Activated CD8-positive, alpha-beta T cell treated with anti-CD3 and anti-CD28 coated beads for 36 hours (primary cell): Measurements from ENCODE around the gene RPS6KB1. TPM values are rescaled to one million over a fixed set of nuclear protein-coding genes. Genes with fewer than 3 reads are reported as not detected.
"Not testable (repeated sequence)": the region's sequence is repeated elsewhere in the genome, so short reads cannot be mapped to it uniquely, and the experiment has no call there.

Experiments used
- ATAC-seq: fragments of 200-7000 bp; cut with Tn5 transposase; one replicate; pipeline ENCODE4 v1.10.0; 2021; ENCODE audit warnings: mild to moderate bottlenecking, moderate library complexity
- CTCF ChIA-PET: fragments of 350-600 bp; sonication (Branson Sonifier 250); formaldehyde crosslinking; loops from one replicate; lab custom pipeline; 2021; ENCODE audit warnings: antibody characterized with exemption; lab: Charles Lee
- POLR2A ChIA-PET: fragments of 350-600 bp; sonication (Branson Sonifier 250); formaldehyde crosslinking; loops from one replicate; lab custom pipeline; 2021; ENCODE audit warnings: antibody characterized with exemption; lab: Charles Lee
- DNase-seq: peaks from one replicate; pipeline ENCODE4 v3.0.0-alpha.2; 2020
- H3K27ac Mint-ChIP-seq: one replicate; pipeline ENCODE4 v1.8.0; 2021; ENCODE audit warnings: mild to moderate bottlenecking, mixed read lengths
- H3K27me3 Mint-ChIP-seq: one replicate; pipeline ENCODE4 v1.8.0; 2021; ENCODE audit warnings: mixed read lengths
- H3K36me3 Mint-ChIP-seq: one replicate; pipeline ENCODE4 v1.8.0; 2021; ENCODE audit warnings: low read depth, mixed read lengths
- H3K4me1 Mint-ChIP-seq: one replicate; pipeline ENCODE4 v1.8.0; 2021; ENCODE audit warnings: low read depth, mixed read lengths
- H3K4me3 Mint-ChIP-seq: one replicate; pipeline ENCODE4 v1.8.0; 2021; ENCODE audit warnings: mild to moderate bottlenecking, moderate library complexity, mixed read lengths
- H3K9me3 Mint-ChIP-seq: one replicate; pipeline ENCODE4 v1.8.0; 2021; ENCODE audit warnings: mixed read lengths
- CTCF ChIP-seq: fragments of 200-600 bp; IDR thresholded peaks from one replicate; pipeline ENCODE4 v1.8.0; 2022; ENCODE audit warnings: antibody characterized with exemption, mild to moderate bottlenecking
- intact Hi-C: fragments of 100-400 bp; cut with micrococcal nuclease; formaldehyde crosslinking; loops from one replicate; pipeline ENCODE4 v1.10.0; 2022
- total RNA-seq, 2 experiments: library from RNA; stranded (reverse); gene quantifications; one replicate each; pipeline ENCODE4 v1.2.3, GENCODE V29; 2021

RPS6KB1 gene
- total RNA-seq, 2 experiments from 2014 or later: 39.9 to 44.2 TPM

GRCh38 chr17:59940697-59941096 lies 47.8 kb downstream of the RPS6KB1 start:
- Mint-ChIP-seq H3K36me3 (peaks cover 53% of the 10 kb centered on the region), H3K27ac (peak overlapping the region; percentile 91), H3K4me1 (peaks cover 33% of the 10 kb centered on the region)
- POLR2A ChIA-PET: interaction anchor here (0.9 to 1.5 kb wide), 3 partner anchors 24 to 108 kb away, joined by 3 to 6 read pairs (median 3); partner anchors contain the start of gene RNFT1
- H3K4me3 Mint-ChIP-seq, H3K9me3 Mint-ChIP-seq, CTCF ChIA-PET, H3K27me3 Mint-ChIP-seq, intact Hi-C loops, ATAC-seq: not testable (repeated sequence)
- peak; percentile 54 for DNase-seq

DNA sequence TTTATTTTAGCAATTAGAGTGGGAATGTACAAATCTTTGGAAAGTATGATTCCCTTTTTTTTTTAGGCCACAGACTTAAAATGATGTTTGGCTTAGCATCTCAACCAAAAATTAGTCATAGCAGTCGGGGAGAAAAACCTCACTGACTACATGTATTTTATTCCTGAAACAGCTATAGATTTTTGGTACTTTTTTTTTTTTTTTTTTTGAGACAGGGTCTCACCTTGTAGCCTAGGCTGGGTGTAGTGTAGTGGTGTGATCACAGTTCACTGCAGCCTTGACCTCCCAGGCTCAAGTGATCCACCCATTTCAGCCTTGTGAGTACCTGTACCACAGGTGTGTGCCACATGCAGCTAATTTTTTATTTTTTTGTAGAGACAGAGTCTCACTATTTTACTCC lies 48.2 kb downstream of the RPS6KB1 start:
- ChIA-PET CTCF (no interaction called here), POLR2A (interaction anchor here (0.9 to 1.5 kb wide), 3 partner anchors 24 to 109 kb away, joined by 3 to 6 read pairs (median 3); partner anchors contain the start of gene RNFT1)
- intact Hi-C loops: no loop called here
- Mint-ChIP-seq H3K9me3 (no peaks in the 10 kb centered on the region), H3K4me3 (no peak overlapping the region), H3K36me3 (peaks cover 55% of the 10 kb centered on the region), H3K27ac (peak overlapping the region; percentile 91), H3K27me3 (no peaks in the 10 kb centered on the region), H3K4me1 (peaks cover 37% of the 10 kb centered on the region)
- ATAC-seq: peak; percentile 56
- no peak for TF ChIP-seq CTCF
- DNase-seq: no peak

DNA sequence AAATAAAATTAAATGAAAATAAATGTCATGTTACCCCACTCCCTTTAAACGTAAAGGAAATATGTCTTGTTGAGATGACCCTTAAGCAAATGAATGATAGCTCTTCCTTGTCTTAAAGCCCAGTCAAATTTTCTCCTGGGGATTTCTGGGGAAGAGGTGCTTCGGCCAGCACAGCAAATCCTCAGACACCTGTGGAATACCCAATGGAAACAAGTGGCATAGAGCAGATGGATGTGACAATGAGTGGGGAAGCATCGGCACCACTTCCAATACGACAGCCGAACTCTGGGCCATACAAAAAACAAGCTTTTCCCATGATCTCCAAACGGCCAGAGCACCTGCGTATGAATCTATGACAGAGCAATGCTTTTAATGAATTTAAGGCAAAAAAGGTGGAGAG lies 53.5 kb downstream of the RPS6KB1 start:
- H3K9me3 Mint-ChIP-seq, ATAC-seq, DNase-seq, intact Hi-C loops, H3K27me3 Mint-ChIP-seq, H3K4me3 Mint-ChIP-seq: not testable (repeated sequence)
- H3K4me1 Mint-ChIP-seq: peaks cover 28% of the 10 kb centered on the region
- peaks cover 43% of the 10 kb centered on the region for H3K36me3 Mint-ChIP-seq
- H3K27ac Mint-ChIP-seq: peak overlapping the region; percentile 16
- ChIA-PET POLR2A (interaction anchor here (0.6 kb wide), 2 partner anchors 22 to 52 kb away, joined by 3 read pairs; no protein-coding TSS in a partner anchor), CTCF (interaction anchor here (1.7 kb wide), 1 partner anchor 10 kb away, joined by 4 read pairs; no protein-coding TSS in a partner anchor)

DNA sequence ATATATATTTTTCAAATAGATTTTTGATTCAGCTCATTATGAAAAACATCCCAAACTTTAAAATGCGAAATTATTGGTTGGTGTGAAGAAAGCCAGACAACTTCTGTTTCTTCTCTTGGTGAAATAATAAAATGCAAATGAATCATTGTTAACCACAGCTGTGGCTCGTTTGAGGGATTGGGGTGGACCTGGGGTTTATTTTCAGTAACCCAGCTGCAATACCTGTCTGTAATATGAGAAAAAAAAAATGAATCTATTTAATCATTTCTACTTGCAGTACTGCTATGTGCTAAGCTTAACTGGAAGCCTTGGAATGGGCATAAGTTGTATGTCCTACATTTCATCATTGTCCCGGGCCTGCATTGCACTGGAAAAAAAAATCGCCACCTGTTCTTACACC lies 54.4 kb downstream of the RPS6KB1 start:
- H3K9me3 Mint-ChIP-seq, H3K27me3 Mint-ChIP-seq, H3K4me3 Mint-ChIP-seq, POLR2A ChIA-PET, intact Hi-C loops: not testable (repeated sequence)
- Mint-ChIP-seq H3K27ac (peak overlapping the region; percentile 62), H3K36me3 (peaks cover 42% of the 10 kb centered on the region), H3K4me1 (peaks cover 21% of the 10 kb centered on the region)
- CTCF ChIA-PET: interaction anchor here (1.0 to 1.7 kb wide), 3 partner anchors 9 to 90 kb away, joined by 4 read pairs; partner anchors contain the start of gene RNFT1
- peak; percentile 43 for DNase-seq
- peak; percentile 39 for ATAC-seq

- intact Hi-C loops: no loop called here
- Mint-ChIP-seq H3K36me3 (peaks cover 33% of the 10 kb centered on the region), H3K4me1 (peaks cover 18% of the 10 kb centered on the region), H3K4me3 (no peak overlapping the region), H3K9me3 (no peaks in the 10 kb centered on the region), H3K27me3 (no peaks in the 10 kb centered on the region), H3K27ac (no peak overlapping the region)
- ATAC-seq (no peak), DNase-seq (no peak)
- POLR2A ChIA-PET: interaction anchor here (0.7 kb wide), 1 partner anchor 14 kb away, joined by 4 read pairs; the partner anchor contains the start of gene RNFT1
- CTCF ChIA-PET: interaction anchor here (0.7 kb wide), 1 partner anchor 35 kb away, joined by 3 read pairs; no protein-coding TSS in a partner anchor
- no peak for TF ChIP-seq CTCF
Observed at GRCh38 chr17:59950049-59950448, 57.1 kb downstream of the RPS6KB1 start.

- CTCF ChIA-PET: interaction anchor here (1.0 kb wide), 1 partner anchor 40 kb away, joined by 3 read pairs; no protein-coding TSS in a partner anchor
- no peaks in the 10 kb centered on the region for H3K9me3 Mint-ChIP-seq
- no peak overlapping the region for H3K27ac Mint-ChIP-seq
- no peak overlapping the region for H3K4me3 Mint-ChIP-seq
- peaks cover 7% of the 10 kb centered on the region for H3K4me1 Mint-ChIP-seq
- no peak for TF ChIP-seq CTCF
- DNase-seq (no peak), ATAC-seq (no peak)
- no peaks in the 10 kb centered on the region for H3K27me3 Mint-ChIP-seq
- H3K36me3 Mint-ChIP-seq: peaks cover 21% of the 10 kb centered on the region
- intact Hi-C loops: no loop called here
- POLR2A ChIA-PET: interaction anchor here (1.0 kb wide), 1 partner anchor 10 kb away, joined by 3 read pairs; the partner anchor contains the start of gene RNFT1
Observed at GRCh38 chr17:59954856-59955255, 61.9 kb downstream of the RPS6KB1 start.

DNA sequence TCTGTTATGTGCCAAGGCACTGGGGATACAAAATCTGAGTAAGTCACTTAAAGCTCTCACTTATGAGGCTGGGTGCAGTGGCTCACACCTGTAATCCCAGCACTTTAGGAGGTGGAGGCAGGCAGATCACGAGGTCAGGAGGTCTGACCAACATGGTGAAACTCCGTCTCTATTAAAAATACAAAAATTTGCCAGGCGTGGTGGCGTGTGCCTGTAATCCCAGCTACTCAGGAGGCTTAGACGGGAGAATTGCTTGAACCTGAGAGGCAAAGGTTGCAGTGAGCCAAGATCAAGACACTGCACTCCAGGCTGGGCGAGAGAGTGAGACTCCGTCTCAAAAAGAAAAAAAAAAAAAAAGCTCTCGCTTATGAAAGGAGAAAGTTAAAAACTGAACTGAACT lies 66.7 kb downstream of the RPS6KB1 start:
- ChIA-PET POLR2A (interaction anchor here (0.7 kb wide), 1 partner anchor 42 kb away, joined by 3 read pairs; no protein-coding TSS in a partner anchor), CTCF (interaction anchor here (0.8 kb wide), 1 partner anchor 253 kb away, joined by 3 read pairs; the partner anchor contains the start of gene PTRH2)
- H3K4me3 Mint-ChIP-seq, ATAC-seq, intact Hi-C loops, H3K27me3 Mint-ChIP-seq, H3K27ac Mint-ChIP-seq, DNase-seq, H3K9me3 Mint-ChIP-seq: not testable (repeated sequence)
- peaks cover 24% of the 10 kb centered on the region for H3K4me1 Mint-ChIP-seq
- H3K36me3 Mint-ChIP-seq: peaks cover 19% of the 10 kb centered on the region
